Vagina (tissue), 2 donors: ENCODE measurements around the gene PPP1R17. TPM values are rescaled to one million over a fixed set of nuclear protein-coding genes. Genes with fewer than 3 reads are reported as not detected.

Experiments used
- DNase-seq, 2 donors: peaks; one replicate each; pipeline ENCODE4 v3.0.0-alpha.2; 2017; ENCODE audit errors: extremely low spot score in 2 of 2
- H3K27ac ChIP-seq: fragments of 200-600 bp; sonication (generic); one replicate; pipeline ENCODE4 v1.5.1; 2019
- H3K27me3 ChIP-seq: fragments of 200-600 bp; sonication (generic); one replicate; pipeline ENCODE4 v1.5.1; 2019
- H3K36me3 ChIP-seq, 2 donors: fragments of 200-600 bp; sonication (generic); one replicate each; pipeline ENCODE4 v1.5.1; 2017 to 2019
- H3K4me1 ChIP-seq: fragments of 200-600 bp; sonication (generic); one replicate; pipeline ENCODE4 v1.5.1; 2019
- H3K4me3 ChIP-seq, 2 donors: fragments of 200-600 bp; sonication (generic); 1 replicate in 1 of 2; 2 replicates in 1 of 2; pipeline ENCODE4 v1.5.1; 2016 to 2019
- H3K9me3 ChIP-seq: fragments of 200-600 bp; sonication (generic); one replicate; pipeline ENCODE4 v1.5.1; 2019
- POLR2A ChIP-seq, 2 donors: fragments of 450-650 bp; IDR thresholded peaks; one replicate each; pipeline ENCODE4 v1.6.1; 2017; ENCODE audit warnings: antibody characterized with exemption in 2 of 2, mild to moderate bottlenecking in 2 of 2, moderate library complexity in 2 of 2
- POLR2AphosphoS5 ChIP-seq, 2 donors: sonication (generic); formaldehyde crosslinking; IDR thresholded peaks; one replicate each; pipeline ENCODE4 v1.9.0; 2017; ENCODE audit warnings: antibody characterized with exemption in 2 of 2, mild to moderate bottlenecking in 2 of 2, low read depth in 1 of 2; ENCODE audit not compliant: insufficient read depth in 1 of 2
- intact Hi-C: fragments of 100-400 bp; cut with DNase I; formaldehyde crosslinking; loops from one replicate; pipeline ENCODE4 v1.15.1; 2023
- total RNA-seq: library from RNA; depleted of rRNA; stranded (reverse); fragments of >200 nt; gene quantifications from one replicate; pipeline ENCODE4 v1.2.3, GENCODE V29; 2016
- TF ChIP-seq, protein P1 (sequence below), 3 experiments: fragments of 450-650 bp in 2 of 3; fragments of 200-600 bp in 1 of 3; sonication (generic) in 1 of 3; IDR thresholded peaks; one replicate each; pipeline ENCODE4 v1.5.1; 2017 to 2019; ENCODE audit warnings: antibody characterized with exemption in 3 of 3, mild to moderate bottlenecking in 2 of 3, moderate library complexity in 2 of 3

Gene PPP1R17
- total RNA-seq, result not detected

GRCh38 chr7:31687024-31687748 lies at the start of gene PPP1R17:
TSS of gene PPP1R17 (plus strand) at chr7:31687215. CDS start at chr7:31692442, 5,227 bp downstream.
- Histone ChIP-seq H3K27me3 (no peaks in the 10 kb centered on the region), H3K4me3 (no peak within 1 kb of the TSS), H3K36me3 (no peaks in the 10 kb centered on the region), H3K27ac (no peak within 1 kb of the TSS), H3K9me3 (no peaks in the 10 kb centered on the region), H3K4me1 (no peaks in the 10 kb centered on the region)
- TF ChIP-seq, protein P1, sequence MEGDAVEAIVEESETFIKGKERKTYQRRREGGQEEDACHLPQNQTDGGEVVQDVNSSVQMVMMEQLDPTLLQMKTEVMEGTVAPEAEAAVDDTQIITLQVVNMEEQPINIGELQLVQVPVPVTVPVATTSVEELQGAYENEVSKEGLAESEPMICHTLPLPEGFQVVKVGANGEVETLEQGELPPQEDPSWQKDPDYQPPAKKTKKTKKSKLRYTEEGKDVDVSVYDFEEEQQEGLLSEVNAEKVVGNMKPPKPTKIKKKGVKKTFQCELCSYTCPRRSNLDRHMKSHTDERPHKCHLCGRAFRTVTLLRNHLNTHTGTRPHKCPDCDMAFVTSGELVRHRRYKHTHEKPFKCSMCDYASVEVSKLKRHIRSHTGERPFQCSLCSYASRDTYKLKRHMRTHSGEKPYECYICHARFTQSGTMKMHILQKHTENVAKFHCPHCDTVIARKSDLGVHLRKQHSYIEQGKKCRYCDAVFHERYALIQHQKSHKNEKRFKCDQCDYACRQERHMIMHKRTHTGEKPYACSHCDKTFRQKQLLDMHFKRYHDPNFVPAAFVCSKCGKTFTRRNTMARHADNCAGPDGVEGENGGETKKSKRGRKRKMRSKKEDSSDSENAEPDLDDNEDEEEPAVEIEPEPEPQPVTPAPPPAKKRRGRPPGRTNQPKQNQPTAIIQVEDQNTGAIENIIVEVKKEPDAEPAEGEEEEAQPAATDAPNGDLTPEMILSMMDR (IDR thresholded peaks at IDR 0.05), result no peak
- TF ChIP-seq POLR2AphosphoS5 (IDR thresholded peaks at IDR 0.05; ENCODE audit: insufficient read depth in 1 of 2, low read depth in 1 of 2) (no peak), POLR2A (IDR thresholded peaks at IDR 0.05) (no peak)
- DNase-seq, result no peak
- intact Hi-C loops, result no loop called here

DNA sequence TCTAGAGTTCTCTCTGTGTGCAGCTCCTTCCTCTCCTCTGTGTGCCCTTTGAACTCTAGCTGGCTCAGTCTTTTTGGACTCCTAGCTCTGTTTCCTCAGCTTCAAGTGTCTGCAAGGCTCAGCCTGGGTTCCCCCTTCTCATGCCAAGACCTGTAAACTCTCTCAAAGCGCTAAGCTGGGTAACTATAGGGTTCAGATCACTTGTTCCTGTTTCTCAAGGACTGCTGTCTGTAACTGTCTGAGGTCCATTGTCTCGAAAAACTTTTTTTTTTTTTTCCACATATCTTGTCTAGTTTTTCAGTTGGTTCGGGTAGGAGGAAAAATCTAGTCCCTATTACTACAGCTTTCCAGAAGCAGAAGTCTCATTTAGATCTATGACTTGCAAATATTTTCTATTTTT lies 46.6 kb upstream of the PPP1R17 start:
- Histone ChIP-seq H3K9me3 (no peaks in the 10 kb centered on the region), H3K4me1 (no peaks in the 10 kb centered on the region), H3K36me3 (no peaks in the 10 kb centered on the region), H3K27me3 (no peaks in the 10 kb centered on the region), H3K27ac (no peak overlapping the region), H3K4me3 (no peak overlapping the region)
- no peak for TF ChIP-seq POLR2A (IDR thresholded peaks at IDR 0.05)
- TF ChIP-seq, protein P1 (IDR thresholded peaks at IDR 0.05), result no peak
- TF ChIP-seq POLR2AphosphoS5 (IDR thresholded peaks at IDR 0.05; ENCODE audit: insufficient read depth in 1 of 2, low read depth in 1 of 2), result no peak
- intact Hi-C loops, result no loop called here
- DNase-seq, result no peak

- H3K36me3 ChIP-seq, result no peaks in the 10 kb centered on the region
- H3K9me3 ChIP-seq, result no peaks in the 10 kb centered on the region
- DNase-seq, result no peak
- TF ChIP-seq POLR2A (IDR thresholded peaks at IDR 0.05) (no peak), POLR2AphosphoS5 (IDR thresholded peaks at IDR 0.05; ENCODE audit: insufficient read depth in 1 of 2, low read depth in 1 of 2) (no peak)
- TF ChIP-seq, protein P1 (IDR thresholded peaks at IDR 0.05), result no peak
- intact Hi-C loops, result no loop called here
- no peak overlapping the region for H3K27ac ChIP-seq
- no peaks in the 10 kb centered on the region for H3K4me1 ChIP-seq
- no peak overlapping the region for H3K4me3 ChIP-seq
- H3K27me3 ChIP-seq, result no peaks in the 10 kb centered on the region
Measured at GRCh38 chr7:31642681-31643115, 44.3 kb upstream of the PPP1R17 start.

DNA sequence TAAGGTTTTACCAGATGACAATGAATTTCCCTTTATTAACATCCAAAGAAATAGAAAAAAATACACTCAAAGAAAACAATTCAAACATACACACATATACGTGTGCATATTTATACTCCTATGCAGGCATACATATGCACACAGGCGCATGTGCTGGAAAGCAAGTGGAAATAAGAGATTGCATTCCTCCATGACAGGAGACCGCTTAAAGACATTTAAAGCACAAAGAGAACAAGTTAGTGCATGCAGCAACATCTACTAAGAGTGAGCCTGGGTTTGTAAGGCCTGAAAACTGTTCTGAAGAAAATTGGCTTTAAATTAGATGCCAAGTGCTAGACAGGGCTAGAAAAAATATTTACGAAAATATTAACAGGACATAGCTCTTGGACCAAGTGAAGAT lies 40.1 kb upstream of the PPP1R17 start:
- no peak for DNase-seq
- intact Hi-C loops, result no loop called here
- Histone ChIP-seq H3K36me3 (no peaks in the 10 kb centered on the region), H3K4me3 (no peak overlapping the region), H3K27me3 (no peaks in the 10 kb centered on the region), H3K27ac (no peak overlapping the region), H3K4me1 (no peaks in the 10 kb centered on the region), H3K9me3 (no peaks in the 10 kb centered on the region)
- no peak for TF ChIP-seq POLR2A (IDR thresholded peaks at IDR 0.05)

GRCh38 chr7:31647511-31647910 lies 39.5 kb upstream of the PPP1R17 start:
- H3K27me3 ChIP-seq, result no peaks in the 10 kb centered on the region
- H3K27ac ChIP-seq, result no peak overlapping the region
- no peak for DNase-seq
- no peaks in the 10 kb centered on the region for H3K36me3 ChIP-seq
- no peak for TF ChIP-seq POLR2A (IDR thresholded peaks at IDR 0.05)
- TF ChIP-seq, protein P1 (IDR thresholded peaks at IDR 0.05), result no peak
- TF ChIP-seq POLR2AphosphoS5 (IDR thresholded peaks at IDR 0.05; ENCODE audit: insufficient read depth in 1 of 2, low read depth in 1 of 2), result no peak
- H3K4me3 ChIP-seq, result no peak overlapping the region
- intact Hi-C loops, result no loop called here
- no peaks in the 10 kb centered on the region for H3K9me3 ChIP-seq
- no peaks in the 10 kb centered on the region for H3K4me1 ChIP-seq
